GM19239 (cell line): ENCODE results near the gene CYP3A7.
"Not testable (repeated sequence)": the region's sequence is repeated elsewhere in the genome, so short reads cannot be mapped to it uniquely, and the experiment has no call there.

ENCODE experiments used
- DNase-seq: peaks from one replicate; pipeline ENCODE4 v3.0.0; 2011; ENCODE audit warnings: low spot score; ENCODE audit not compliant: insufficient read length
- FAIRE-seq: peaks from 2 replicates; lab custom pipeline; 2011; peaks lifted over from hg19 to GRCh38; lab: Jason Lieb, UNC

The CYP3A7 gene

DNA sequence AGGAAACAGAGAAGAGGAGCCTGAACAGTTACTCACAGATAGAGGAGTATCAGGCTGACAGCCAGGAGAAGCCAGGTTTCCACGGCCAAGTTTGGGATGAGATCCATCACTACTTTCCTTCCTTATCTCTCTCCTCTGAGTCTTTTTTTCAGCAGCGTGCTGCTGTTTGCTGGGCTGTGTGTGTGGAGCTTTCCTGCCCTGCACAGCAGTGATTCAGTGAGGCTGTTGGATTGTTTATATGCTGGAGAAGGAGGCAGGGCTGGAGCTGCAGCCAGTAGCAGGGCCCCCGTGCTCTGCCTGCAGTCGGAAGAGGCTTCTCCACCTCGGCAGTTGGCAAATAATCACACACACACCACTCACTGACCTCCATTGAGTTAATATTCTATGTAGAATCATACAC lies at the start of gene CYP3A7:
TSS of gene CYP3A7 (minus strand) at position 210 of the 400 bp plus-strand sequence. CDS start at position 107, 103 bp downstream.
- no peak for DNase-seq
- no peak for FAIRE-seq

DNA sequence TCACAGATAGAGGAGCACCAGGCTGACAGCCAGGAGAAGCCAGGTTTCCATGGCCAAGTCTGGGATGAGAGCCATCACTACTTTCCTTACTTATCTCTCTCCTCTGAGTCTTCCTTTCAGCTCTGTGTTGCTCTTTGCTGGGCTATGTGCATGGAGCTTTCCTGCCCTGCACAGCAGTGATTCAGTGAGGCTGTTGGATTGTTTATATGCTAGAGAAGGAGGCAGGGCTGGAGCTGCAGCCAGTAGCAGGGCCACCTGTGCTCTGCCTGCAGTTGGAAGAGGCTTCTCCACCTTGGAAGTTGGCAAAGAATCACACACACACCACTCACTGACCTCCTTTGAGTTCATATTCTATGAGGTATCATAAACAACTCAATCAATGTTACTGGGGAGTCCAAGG lies 49.0 kb upstream of the CYP3A7 start, which contains the start of gene CYP3A4:
TSS of gene CYP3A4 (minus strand) at position 178 of the 400 bp plus-strand sequence. CDS start at position 75, 103 bp downstream.
- FAIRE-seq: no peak
- DNase-seq: no peak

DNA sequence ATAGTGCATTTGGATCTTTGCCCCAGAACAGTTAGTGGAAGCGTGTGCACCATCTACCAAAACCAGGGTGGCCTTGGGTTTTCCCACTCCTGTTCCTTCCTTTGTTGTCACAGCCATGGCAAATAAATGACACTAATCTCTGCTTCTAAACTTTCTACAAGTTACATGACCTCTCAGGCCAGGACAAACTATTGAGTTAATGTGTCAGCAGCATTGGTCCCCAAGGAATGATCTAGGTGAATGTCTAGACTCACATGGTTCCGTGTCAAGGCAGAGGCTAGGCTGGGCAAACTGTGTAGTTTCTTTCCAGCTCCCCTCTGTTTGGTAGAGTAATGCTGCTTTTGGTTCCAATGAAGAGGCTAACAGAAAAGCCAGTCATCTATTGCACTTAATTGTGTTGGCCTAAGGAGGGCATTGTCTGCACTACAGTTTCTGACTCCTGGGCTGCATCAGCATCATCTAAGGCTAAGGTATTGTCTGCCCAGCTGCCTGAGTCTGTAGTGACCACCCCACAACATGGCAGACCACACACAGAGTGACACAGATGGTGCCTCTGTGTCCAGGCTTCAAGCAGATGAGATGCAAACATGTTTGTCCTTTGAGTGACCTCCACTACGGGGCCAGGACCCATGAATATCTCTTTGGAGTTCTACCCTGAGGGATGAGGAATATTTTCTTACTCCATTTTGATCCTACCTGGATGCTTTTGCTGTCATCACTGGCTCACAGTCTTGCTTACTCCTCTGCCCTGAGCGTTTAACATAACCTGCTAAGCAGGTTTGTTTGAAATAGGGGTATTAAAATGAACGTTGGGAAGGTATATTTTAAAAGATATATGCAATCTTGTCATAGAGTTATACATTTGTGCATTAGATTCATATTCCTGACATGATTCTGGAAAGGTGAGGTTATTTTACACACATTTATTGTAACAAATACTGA lies 47.3 kb upstream of the CYP3A7 start:
- no peak for DNase-seq
- FAIRE-seq: no peak

DNA sequence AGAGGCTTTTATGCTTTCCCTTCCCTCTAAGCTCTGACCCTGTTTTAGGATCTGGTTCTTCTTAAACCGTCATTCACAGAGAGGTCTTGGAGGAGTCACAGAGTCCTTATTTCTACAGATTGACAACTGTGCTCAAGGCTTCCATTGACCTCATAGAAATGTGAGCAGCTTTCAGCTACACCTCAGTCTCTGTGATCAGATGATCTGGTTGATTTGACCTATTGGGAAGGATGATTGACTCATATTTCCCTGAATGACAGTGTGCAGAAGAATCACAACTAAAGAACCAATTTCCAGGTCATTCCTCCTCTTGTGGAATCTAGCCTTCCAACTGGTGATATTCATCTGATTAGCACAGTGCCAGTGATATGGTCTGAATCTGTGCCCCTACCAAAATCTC lies 45.6 kb upstream of the CYP3A7 start:
- DNase-seq (no peak), FAIRE-seq (no peak)

DNA sequence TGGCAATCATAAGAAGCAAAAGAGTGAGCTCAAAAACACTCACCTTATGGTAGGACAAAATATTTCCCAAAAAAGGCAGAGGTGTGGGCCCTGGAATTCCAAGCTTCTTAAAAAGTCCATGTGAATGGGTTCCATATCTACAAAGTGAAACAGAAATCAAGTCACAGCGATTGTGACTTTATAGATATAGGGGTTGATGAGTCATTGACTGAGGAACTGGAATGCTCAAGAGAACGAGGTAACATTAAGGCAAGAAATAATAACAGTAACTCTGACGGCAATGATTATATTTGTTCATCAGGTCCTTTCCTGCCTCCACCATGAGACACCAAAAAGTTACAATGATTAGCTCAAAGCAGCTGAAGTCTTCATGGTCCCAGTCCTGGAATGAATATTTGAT lies 45.0 kb upstream of the CYP3A7 start:
- FAIRE-seq: no peak
- no peak for DNase-seq

DNA sequence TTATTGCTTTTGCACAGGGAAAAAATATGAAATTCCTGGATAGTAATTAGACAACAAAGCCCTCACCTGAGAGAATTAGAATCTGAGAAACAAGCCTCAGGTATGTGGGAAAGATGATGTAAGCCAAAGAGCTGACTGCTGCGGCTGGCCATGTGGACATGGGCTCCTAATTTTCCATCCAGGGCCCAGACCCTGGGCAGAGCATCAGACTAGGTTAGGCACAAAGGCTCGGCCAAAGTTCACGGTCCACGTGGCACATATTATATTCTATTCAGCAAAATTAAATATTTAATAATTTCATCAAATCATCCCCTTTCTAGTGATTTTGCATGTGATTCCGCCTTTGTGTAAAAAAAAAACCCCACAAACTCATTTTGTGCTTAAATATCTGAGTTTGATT lies 43.9 kb upstream of the CYP3A7 start:
- FAIRE-seq: no peak
- DNase-seq: no peak

DNA sequence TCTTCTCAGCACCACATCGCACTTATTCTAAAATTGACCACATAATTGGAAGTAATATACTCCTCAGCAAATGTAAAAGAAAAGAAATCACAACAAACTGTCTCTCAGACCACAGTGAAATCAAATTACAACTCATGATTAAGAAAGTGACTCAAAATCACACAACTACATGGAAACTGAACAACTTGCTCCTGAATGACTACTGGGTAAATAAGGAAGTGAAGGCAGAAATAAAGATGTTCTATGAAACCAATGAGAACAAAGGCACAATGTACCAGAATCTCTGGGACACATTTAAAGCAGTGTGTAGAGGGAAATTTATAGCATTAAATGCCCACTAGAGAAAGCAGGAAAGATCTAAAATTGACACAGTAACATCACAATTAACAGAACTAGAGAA lies 38.4 kb upstream of the CYP3A7 start:
- FAIRE-seq: not testable (repeated sequence)

DNA sequence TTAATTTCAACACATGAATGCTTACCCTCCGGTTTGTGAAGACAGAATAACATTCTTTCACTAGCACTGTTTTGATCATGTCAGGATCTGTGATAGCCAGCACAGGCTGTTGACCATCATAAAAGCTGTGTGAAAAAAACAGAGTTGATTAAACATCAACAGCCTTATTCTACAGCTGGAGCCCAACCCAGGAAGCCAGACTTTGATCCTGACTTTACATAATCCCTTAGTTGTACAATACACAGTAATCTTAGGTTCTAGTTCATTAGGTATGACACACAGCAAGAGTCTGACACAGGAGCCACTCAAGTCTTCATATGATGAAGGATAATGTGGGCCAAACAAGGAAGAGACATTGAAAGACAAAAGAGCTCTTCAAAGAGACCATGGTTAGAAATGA lies 37.6 kb upstream of the CYP3A7 start:
- no peak for DNase-seq
- FAIRE-seq: no peak

More for the DNA sequence above, 38.4 kb upstream of the CYP3A7 start:
- not testable (repeated sequence) for DNase-seq

DNA sequence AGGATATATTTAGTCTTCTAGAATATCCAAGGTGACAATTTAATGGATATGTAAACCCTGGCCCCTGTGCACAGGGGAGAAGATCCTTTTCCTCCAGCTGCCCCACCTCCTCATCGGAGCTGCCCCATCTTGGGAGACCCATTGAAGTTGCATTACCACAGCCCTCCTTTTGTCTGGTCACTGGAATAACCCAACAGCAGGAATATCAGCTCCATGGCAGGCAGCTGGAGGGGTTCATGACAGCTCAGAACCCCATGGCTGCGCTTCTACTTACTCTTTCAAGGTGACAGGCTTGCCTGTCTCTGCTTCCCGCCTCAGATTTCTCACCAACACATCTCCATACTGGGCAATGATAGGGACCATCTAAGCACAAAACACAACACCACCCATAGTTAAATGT lies 34.5 kb upstream of the CYP3A7 start:
- FAIRE-seq: not testable (repeated sequence)

DNA sequence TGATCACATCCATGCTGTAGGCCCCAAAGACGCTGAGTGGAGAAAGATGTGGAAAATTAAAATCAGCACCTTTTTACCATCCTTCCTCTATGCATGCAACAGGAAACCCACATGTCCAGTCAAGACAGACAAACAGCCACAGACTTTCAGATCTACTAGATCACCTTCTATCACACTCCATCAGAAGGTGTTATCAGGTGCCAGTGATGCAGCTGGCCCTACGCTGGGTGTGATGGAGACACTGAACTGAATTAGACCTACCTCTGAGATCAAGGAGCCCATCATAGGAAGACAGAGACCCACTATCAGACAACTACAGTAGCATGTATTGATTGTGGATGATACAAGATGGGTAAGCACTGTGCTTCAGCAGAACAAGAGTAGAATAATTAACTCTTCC lies 33.5 kb upstream of the CYP3A7 start:
- DNase-seq: no peak
- FAIRE-seq: no peak

More for the DNA sequence above, 34.5 kb upstream of the CYP3A7 start:
- not testable (repeated sequence) for DNase-seq

DNA sequence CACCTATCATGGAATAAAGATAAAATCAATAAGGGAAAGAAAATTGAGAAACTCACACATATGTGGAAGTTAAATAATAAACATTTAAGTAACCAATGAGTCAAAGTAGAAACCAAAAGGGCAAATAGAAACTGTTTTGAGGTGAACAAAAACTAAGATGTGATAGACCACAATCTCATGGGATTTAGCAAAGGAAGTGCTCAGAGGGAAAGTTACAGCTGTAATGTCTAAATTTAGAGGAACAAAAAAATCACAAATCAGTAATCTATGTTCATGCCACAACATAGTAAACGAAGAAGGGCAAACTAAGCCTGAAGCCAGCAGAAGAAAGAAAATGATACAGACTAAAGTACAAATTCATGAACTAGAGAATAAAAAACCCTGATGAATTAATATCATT lies 32.7 kb upstream of the CYP3A7 start:
- FAIRE-seq (peak; percentile 88), DNase-seq (peak; percentile 28)

DNA sequence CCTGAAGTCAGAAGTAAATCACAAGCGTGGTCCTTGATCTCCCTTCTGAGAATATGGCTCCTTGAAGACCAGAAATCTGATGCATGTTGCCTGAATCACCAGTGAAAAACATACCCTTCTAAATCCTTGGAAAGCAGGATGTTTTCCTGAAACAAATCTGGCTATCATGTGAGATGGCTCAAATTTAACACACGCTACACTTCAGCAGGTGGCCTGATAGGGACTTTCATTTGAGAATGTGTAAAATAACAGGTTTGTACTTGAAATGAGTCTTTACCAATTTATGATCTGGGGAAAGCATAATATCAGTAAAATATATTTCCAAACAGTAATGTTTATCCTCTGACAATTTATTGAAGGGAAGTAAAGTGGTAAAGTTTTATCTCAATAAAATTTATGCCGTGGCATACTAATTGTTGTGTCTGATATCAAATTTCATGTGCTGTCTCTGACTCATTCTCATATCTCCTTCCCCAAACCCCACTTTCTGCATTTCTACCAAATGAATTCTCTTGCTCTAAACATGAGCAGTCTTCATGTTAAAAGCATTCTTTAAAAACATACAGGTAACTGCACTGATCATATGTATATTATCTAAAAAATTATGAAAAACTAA lies 31.6 kb upstream of the CYP3A7 start:
- FAIRE-seq: no peak
- DNase-seq: no peak

DNA sequence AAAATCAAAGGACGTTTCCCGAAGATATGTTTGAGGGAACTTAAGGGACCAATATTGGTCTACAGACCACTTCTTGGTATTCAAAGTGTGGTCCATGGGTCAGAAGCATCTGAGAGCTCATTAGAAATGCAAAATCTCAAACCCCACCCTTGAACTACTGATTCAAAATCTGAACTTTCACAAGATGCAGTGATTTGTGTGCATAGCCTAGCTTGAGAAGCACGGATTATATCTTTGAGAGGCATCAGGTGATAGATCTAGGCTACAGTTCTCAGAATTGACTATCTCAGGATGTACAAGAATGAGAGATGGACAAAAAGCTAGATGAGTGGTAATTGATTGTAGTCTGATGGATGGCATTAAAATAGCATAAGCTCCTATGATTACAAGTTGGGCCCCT lies 29.5 kb upstream of the CYP3A7 start:
- DNase-seq (no peak), FAIRE-seq (no peak)

DNA sequence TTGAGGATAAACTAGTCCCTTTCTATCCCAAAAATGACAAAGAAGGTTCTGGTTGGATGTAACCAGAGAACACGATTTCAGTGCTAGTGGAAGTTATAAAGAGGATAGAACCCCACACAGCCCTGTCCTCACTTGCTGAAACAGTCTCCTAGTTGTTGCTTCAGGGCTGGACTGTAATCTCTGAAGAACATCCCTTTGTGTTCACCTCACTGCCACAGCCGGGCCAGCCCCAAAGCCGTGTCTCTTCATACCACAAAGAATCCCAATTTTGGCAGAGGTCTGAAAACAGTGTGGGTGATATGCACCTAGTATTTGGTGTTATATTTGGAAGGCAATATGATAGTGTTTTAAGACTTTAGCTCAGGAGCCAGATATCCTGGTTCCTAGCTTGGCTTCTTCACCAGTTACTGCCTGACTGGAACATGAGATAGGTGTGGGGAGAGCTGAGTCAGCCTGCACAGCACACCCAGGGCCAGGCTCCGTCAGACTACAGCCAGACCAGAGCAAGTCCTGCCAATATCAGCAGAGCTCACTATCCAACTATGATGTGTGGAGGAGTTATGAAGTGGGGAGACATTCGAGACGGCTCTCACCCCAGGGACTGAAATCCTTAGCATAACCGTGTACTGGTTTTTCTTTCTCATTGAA lies 27.8 kb upstream of the CYP3A7 start:
- FAIRE-seq: no peak

DNA sequence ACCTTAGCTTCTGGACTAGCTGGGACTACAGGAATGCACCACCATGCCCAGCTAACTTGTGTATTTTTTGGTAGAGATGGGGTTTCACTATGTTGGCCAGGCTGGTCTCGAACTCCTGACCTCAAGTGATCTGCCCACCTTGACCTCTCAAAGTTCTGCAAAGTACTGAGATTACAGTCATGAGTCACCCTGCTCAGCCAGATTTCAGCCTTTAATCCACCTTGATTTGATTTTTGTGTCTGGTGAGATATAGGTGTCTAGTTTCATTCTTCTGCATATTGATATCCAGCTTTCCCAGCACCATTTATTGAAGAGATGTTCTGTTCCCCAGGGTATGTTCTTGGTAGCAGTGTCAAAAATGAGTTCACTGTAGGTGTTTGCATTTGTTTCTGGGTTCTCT lies 20.1 kb upstream of the CYP3A7 start:
- FAIRE-seq (no peak), DNase-seq (no peak)

More for the DNA sequence above, 27.8 kb upstream of the CYP3A7 start:
- DNase-seq: no peak

DNA sequence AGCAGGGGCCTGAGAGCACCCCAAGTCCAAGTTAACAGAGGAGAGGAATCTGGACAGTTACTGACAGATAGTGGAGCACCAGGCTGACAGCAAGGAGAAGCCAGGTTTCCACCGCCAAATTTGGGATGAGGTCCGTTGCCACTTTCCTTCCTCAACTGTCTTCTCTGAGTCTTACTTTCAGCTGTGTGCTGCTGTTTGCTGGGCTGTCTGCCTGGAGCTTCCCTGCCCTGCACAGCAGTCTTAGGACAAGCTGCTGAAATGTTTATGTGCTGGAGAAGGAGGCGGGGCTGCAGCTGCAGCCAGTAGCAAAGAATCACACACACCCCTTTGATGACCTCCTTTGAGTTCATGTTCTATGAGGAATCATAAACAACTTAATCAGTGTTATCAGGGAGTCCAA lies 17.4 kb upstream of the CYP3A7 start:
- FAIRE-seq (no peak), DNase-seq (no peak)

DNA sequence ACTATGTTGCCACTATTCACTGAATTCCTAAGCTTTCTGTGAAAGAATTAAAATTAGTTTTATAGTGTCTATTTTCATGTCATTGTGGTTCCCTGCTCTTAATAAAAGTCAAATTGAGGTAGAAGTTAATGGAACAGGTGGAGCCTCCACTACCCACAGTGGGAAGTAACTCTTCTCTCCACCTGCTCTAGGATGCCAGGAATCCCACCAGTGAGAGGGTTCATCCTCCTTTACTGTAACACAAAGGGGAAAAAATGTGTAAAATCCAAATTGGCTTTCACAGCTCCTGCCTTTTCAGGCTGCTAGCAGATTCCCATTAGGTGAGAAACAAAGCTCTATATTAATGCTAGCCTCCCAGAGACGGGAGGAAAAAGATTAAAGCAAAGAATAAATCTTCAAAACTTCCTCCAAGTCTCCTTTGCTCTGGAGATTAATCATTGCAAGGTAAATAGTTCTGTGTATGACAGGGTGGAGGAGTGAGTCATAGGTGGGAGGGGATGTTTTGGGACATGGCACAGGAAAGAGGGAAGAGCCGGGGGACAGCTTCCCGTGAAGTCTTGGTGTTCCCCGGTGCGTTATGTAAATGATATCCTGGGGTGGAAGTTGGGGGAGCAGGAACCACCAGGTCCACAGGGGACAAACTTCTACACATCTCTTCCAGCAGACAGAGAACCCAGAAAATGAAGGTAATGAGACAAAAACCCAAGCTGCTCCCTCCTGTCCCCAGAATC lies 16.5 kb upstream of the CYP3A7 start:
- DNase-seq, FAIRE-seq: not testable (repeated sequence)

DNA sequence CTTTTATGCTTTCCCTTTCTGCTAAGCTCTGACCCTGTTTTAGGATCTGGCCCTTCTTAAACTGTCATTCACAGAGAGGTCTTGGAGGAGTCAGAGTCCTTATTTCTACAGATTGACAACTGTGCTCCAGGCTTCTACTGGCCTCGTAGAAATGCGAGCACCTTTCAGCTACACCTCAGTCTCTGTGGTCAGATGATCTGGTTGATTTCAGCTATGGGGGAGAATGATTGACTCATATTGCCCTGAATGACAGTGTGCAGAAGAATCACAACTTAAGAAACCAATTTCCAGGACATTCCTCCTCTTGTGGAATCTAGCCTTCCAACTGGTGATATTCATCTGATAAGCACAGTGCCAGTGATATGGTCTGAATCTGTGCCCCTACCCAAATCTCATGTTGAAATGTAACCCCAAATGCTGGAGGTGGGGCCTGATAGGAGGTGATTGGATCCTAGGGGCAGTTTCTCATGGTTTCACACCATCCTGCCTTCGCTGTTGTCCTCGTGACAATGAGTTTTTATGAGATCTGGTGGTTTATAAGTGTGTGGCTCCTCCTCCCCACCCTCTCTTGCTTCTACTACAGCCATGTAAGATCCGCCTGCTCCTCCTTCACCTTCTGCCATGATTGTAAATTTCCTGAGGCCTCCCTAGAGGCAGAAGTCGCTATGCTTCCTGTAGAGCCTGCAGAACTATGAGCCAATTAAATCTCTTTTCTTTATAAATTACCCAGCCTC lies 14.0 kb upstream of the CYP3A7 start:
- DNase-seq: no peak
- FAIRE-seq: no peak

DNA sequence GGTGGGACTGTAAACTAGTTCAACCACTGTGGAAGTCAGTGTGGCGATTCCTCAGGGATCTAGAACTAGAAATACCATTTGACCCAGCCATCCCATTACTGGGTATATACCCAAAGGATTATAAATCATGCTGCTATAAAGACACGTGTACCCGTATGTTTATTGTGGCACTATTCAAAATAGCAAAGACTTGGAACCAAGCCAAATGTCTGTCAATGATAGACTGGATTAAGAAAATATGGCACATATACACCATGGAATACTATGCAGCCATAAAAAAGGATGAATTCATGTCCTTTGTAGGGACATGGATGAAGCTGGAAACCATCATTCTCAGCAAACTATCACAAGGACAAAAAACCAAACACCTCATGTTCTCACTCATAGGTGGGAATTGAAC lies 11.9 kb upstream of the CYP3A7 start:
- DNase-seq, FAIRE-seq: not testable (repeated sequence)
